ENCODE measurements around the gene HRNR.
A peak's percentile ranks its signal among the peaks of the same experiment; 100 is the strongest.

The HRNR gene

GRCh38 chr1:152188673-152189591 lies 35.1 kb downstream of the HRNR start:
- DNase-seq (ENCODE audit: low read depth) = no peak
- H3K4me3 ChIP-seq (ENCODE audit: low read depth, low read length) = no peak overlapping the region
- TF ChIP-seq, protein P1, sequence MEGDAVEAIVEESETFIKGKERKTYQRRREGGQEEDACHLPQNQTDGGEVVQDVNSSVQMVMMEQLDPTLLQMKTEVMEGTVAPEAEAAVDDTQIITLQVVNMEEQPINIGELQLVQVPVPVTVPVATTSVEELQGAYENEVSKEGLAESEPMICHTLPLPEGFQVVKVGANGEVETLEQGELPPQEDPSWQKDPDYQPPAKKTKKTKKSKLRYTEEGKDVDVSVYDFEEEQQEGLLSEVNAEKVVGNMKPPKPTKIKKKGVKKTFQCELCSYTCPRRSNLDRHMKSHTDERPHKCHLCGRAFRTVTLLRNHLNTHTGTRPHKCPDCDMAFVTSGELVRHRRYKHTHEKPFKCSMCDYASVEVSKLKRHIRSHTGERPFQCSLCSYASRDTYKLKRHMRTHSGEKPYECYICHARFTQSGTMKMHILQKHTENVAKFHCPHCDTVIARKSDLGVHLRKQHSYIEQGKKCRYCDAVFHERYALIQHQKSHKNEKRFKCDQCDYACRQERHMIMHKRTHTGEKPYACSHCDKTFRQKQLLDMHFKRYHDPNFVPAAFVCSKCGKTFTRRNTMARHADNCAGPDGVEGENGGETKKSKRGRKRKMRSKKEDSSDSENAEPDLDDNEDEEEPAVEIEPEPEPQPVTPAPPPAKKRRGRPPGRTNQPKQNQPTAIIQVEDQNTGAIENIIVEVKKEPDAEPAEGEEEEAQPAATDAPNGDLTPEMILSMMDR (IDR thresholded peaks at IDR 0.05; ENCODE audit: control insufficient read depth, extremely low read depth, insufficient read depth) = peak; percentile 69

GRCh38 chr1:152186556-152187285 lies 37.3 kb downstream of the HRNR start:
- H3K4me3 ChIP-seq (ENCODE audit: low read depth, low read length) = no peak overlapping the region
- DNase-seq (ENCODE audit: low read depth) = no peak
- TF ChIP-seq, protein P1 (IDR thresholded peaks at IDR 0.05; ENCODE audit: control insufficient read depth, extremely low read depth, insufficient read depth) = no peak

DNA sequence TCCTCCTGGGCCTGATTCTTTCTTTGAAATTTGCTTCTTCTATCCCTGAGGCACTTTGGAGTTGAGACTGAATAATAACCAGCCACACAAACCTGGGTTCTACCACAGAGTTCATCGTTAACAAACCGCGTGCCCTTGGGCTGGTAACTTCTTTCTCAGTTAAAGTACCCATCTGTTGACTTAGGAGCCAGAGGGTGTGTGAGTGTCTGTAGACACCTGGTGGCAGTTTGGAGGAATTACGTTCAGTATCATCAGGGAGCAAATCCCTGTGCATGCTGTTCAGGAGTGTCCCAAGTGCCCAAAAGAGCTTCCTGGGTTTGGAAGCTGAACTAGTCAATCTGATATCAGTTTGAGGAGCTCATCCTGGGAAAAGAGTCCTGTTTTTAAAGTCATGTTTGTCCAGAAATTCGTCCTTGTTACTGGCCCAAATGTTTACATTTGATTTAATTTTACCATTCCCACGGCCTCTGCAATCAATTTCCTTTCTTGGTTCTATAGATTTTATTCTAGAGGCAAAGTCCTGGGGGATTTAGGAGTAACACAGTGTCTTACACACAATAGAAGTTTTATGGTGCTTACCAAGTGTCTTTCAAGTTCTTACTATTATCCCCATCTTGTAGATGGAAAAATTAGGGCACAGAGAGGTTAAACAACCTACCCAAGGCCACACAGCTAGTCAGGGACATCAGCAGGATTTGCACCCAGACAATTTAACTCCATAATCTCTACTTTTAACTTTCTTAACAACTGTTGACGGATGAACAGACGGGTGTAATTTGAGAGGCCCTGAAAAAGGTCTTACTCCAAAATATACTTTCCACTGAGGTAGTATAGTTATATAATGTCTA lies 38.2 kb downstream of the HRNR start:
- DNase-seq (ENCODE audit: low read depth) = no peak
- H3K4me3 ChIP-seq (ENCODE audit: low read depth, low read length) = no peak overlapping the region
- TF ChIP-seq, protein P1 (IDR thresholded peaks at IDR 0.05; ENCODE audit: control insufficient read depth, extremely low read depth, insufficient read depth) = peak; percentile 93

- DNase-seq (ENCODE audit: low read depth) = no peak
- TF ChIP-seq, protein P1 (IDR thresholded peaks at IDR 0.05; ENCODE audit: control insufficient read depth, extremely low read depth, insufficient read depth) = no peak
- H3K4me3 ChIP-seq (ENCODE audit: low read depth, low read length) = no peak overlapping the region
These were observed 41.0 kb downstream of the HRNR start for GRCh38 chr1:152182944-152183361.

GRCh38 chr1:152182431-152182830 lies 41.6 kb downstream of the HRNR start:
- DNase-seq (ENCODE audit: low read depth) = no peak

DNA sequence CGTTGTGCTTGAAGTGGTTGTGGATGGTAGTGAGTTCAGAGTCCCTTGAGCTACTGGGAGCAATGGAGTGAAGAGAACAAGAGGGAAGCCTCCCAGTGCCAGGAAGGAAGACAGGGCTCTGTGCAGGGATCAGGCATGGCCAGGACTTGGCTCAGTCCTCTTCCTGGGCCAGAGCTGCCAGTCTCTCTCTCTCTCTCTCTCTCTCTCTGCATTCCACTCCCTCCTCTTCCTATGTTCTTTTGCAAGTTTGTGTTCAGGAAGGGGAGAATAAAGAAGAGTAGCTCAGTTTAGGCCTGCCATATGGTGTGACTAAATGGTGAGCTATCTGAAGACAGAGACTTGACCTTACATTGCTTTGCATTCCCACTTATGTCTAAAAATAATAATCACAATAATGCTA lies 44.4 kb downstream of the HRNR start:
- H3K4me3 ChIP-seq (ENCODE audit: low read depth, low read length) = no peak overlapping the region
- DNase-seq (ENCODE audit: low read depth) = no peak
- TF ChIP-seq, protein P1 (IDR thresholded peaks at IDR 0.05; ENCODE audit: control insufficient read depth, extremely low read depth, insufficient read depth) = no peak

More at GRCh38 chr1:152182431-152182830, 41.6 kb downstream of the HRNR start:
- TF ChIP-seq, protein P1 (IDR thresholded peaks at IDR 0.05; ENCODE audit: control insufficient read depth, extremely low read depth, insufficient read depth) = peak; percentile 27; the same call in 1 of the 2 replicates
- H3K4me3 ChIP-seq (ENCODE audit: low read depth, low read length) = no peak overlapping the region

Measured in LNCaP clone FGC (cell line).